H9 (cell line): ENCODE data around the gene BLTP3B. TPM values are rescaled to one million over a fixed set of nuclear protein-coding genes. Genes with fewer than 3 reads are reported as not detected.

Experiments used
- DNase-seq: peaks from one replicate; pipeline ENCODE4 v3.0.0-alpha.2; 2017
- H2AFZ ChIP-seq: one replicate; pipeline ENCODE4 v1.6.1; 2013; ENCODE audit warnings: mild to moderate bottlenecking, low read length, control low read depth, moderate library complexity
- H2AK5ac ChIP-seq: 2 replicates; pipeline ENCODE4 v1.6.1; 2013; ENCODE audit warnings: low read length, control low read depth, mixed read lengths; ENCODE audit not compliant: insufficient read length
- H2BK120ac ChIP-seq: one replicate; pipeline ENCODE4 v1.6.1; 2013; ENCODE audit warnings: low read depth, mild to moderate bottlenecking, low read length, control low read depth, inconsistent platforms; ENCODE audit not compliant: poor library complexity, severe bottlenecking
- H2BK12ac ChIP-seq: 2 replicates; pipeline ENCODE4 v1.6.1; 2013; ENCODE audit warnings: low read length, control low read depth, mixed read lengths, low read depth; ENCODE audit not compliant: insufficient read length
- H2BK15ac ChIP-seq: 2 replicates; pipeline ENCODE4 v1.6.1; 2013; ENCODE audit warnings: low read depth, low read length, control low read depth
- H2BK20ac ChIP-seq: one replicate; pipeline ENCODE4 v1.6.1; 2013; ENCODE audit warnings: low read depth, mild to moderate bottlenecking, low read length, control low read depth, inconsistent platforms; ENCODE audit not compliant: poor library complexity, severe bottlenecking
- H2BK5ac ChIP-seq: 2 replicates; pipeline ENCODE4 v1.6.1; 2013; ENCODE audit warnings: low read length, control low read depth, mixed read lengths; ENCODE audit not compliant: insufficient read length
- H3K14ac ChIP-seq: 2 replicates; pipeline ENCODE4 v1.6.1; 2013; ENCODE audit warnings: low read length, control low read depth; ENCODE audit not compliant: insufficient read depth
- H3K18ac ChIP-seq: 2 replicates; pipeline ENCODE4 v1.6.1; 2013; ENCODE audit warnings: low read depth, mild to moderate bottlenecking, mixed read lengths, low read length, control low read depth; ENCODE audit not compliant: insufficient read length
- H3K23ac ChIP-seq: 2 replicates; pipeline ENCODE4 v1.6.1; 2013; ENCODE audit warnings: low read length, control low read depth, mixed read lengths, low read depth; ENCODE audit not compliant: insufficient read length
- H3K23me2 ChIP-seq: 2 replicates; pipeline ENCODE4 v1.6.1; 2013; ENCODE audit warnings: low read depth, mild to moderate bottlenecking, mixed read lengths, low read length, control low read depth; ENCODE audit not compliant: insufficient read length, poor library complexity, severe bottlenecking
- H3K27ac ChIP-seq: 2 replicates; pipeline ENCODE4 v1.5.1; 2013; ENCODE audit warnings: low read length, control low read depth, mixed read lengths, low read depth; ENCODE audit not compliant: insufficient read length
- H3K27me3 ChIP-seq: 2 replicates; pipeline ENCODE4 v1.6.1; 2013; ENCODE audit warnings: low read length, control low read depth, inconsistent platforms; ENCODE audit not compliant: insufficient read depth
- H3K4ac ChIP-seq: 2 replicates; pipeline ENCODE4 v1.6.1; 2013; ENCODE audit warnings: low read depth, mild to moderate bottlenecking, control low read depth, inconsistent platforms, low read length, moderate library complexity
- H3K4me1 ChIP-seq: 2 replicates; pipeline ENCODE4 v1.6.1; 2013; ENCODE audit warnings: low read length, control low read depth, inconsistent platforms; ENCODE audit not compliant: insufficient read depth
- H3K4me2 ChIP-seq: 2 replicates; pipeline ENCODE4 v1.6.1; 2013; ENCODE audit warnings: low read length, control low read depth, mixed read lengths; ENCODE audit not compliant: insufficient read length, insufficient read depth
- H3K56ac ChIP-seq: 2 replicates; pipeline ENCODE4 v1.6.1; 2013; ENCODE audit warnings: low read depth, mild to moderate bottlenecking, mixed read lengths, low read length, control low read depth; ENCODE audit not compliant: insufficient read length
- H3K79me1 ChIP-seq: 2 replicates; pipeline ENCODE4 v1.6.1; 2013; ENCODE audit warnings: low read depth, mild to moderate bottlenecking, moderate library complexity, low read length, control low read depth, inconsistent platforms; ENCODE audit not compliant: insufficient read depth, poor library complexity, severe bottlenecking
- H3K79me2 ChIP-seq: 2 replicates; pipeline ENCODE4 v1.6.1; 2013; ENCODE audit warnings: low read length, control low read depth, inconsistent platforms; ENCODE audit not compliant: insufficient read depth
- H3K9ac ChIP-seq: 2 replicates; pipeline ENCODE4 v1.6.1; 2013; ENCODE audit warnings: low read length, control low read depth, mixed read lengths; ENCODE audit not compliant: insufficient read length; ENCODE audit errors: extremely low read depth
- H3K9me3 ChIP-seq: one replicate; pipeline ENCODE4 v1.6.1; 2013; ENCODE audit warnings: low read depth, low read length, inconsistent platforms; ENCODE audit not compliant: control insufficient read depth
- H3T11ph ChIP-seq: one replicate; pipeline ENCODE4 v1.6.1; 2013; ENCODE audit warnings: mild to moderate bottlenecking, low read length, control low read depth, inconsistent platforms
- H4K20me1 ChIP-seq: one replicate; pipeline ENCODE4 v1.6.1; 2013; ENCODE audit not compliant: control insufficient read depth, insufficient read length, insufficient read depth
- H4K5ac ChIP-seq: 2 replicates; pipeline ENCODE4 v1.6.1; 2013; ENCODE audit warnings: low read depth, mild to moderate bottlenecking, mixed read lengths, low read length, control low read depth; ENCODE audit not compliant: insufficient read length
- H4K8ac ChIP-seq: replicated peaks from 2 replicates; pipeline ENCODE4 v1.6.1; 2013; ENCODE audit warnings: low read length, control low read depth, mixed read lengths, low read depth; ENCODE audit not compliant: insufficient read length
- H4K91ac ChIP-seq: 2 replicates; pipeline ENCODE4 v1.6.1; 2013; ENCODE audit warnings: low read depth, mild to moderate bottlenecking, moderate library complexity, mixed read lengths, low read length, control low read depth; ENCODE audit not compliant: insufficient read length
- H3K27ac Mint-ChIP-seq, 3 experiments: 2 replicates in 2 of 3; 3 replicates in 1 of 3; pipeline ENCODE4 v1.8.0; 2020 to 2021; ENCODE audit warnings: mixed read lengths in 3 of 3, mild to moderate bottlenecking in 1 of 3, moderate library complexity in 1 of 3
- H3K27me3 Mint-ChIP-seq: 2 replicates; pipeline ENCODE4 v1.8.0; 2021; ENCODE audit warnings: low read depth, mild to moderate bottlenecking, moderate library complexity, mixed read lengths
- H3K36me3 Mint-ChIP-seq, 3 experiments: 2 replicates in 2 of 3; 3 replicates in 1 of 3; pipeline ENCODE4 v1.8.0; 2020 to 2021; ENCODE audit warnings: low read depth in 3 of 3, mixed read lengths in 3 of 3; ENCODE audit not compliant: insufficient read depth in 1 of 3
- H3K4me1 Mint-ChIP-seq, 2 experiments: 2 replicates each; pipeline ENCODE4 v1.8.0; 2020; ENCODE audit warnings: mixed read lengths in 2 of 2
- H3K4me3 Mint-ChIP-seq, 2 experiments: 2 replicates in 1 of 2; 3 replicates in 1 of 2; pipeline ENCODE4 v1.8.0; 2020 to 2021; ENCODE audit warnings: mild to moderate bottlenecking in 2 of 2, mixed read lengths in 2 of 2, moderate library complexity in 1 of 2
- H3K9me3 Mint-ChIP-seq, 2 experiments: 2 replicates in 1 of 2; 3 replicates in 1 of 2; pipeline ENCODE4 v1.8.0; 2020; ENCODE audit warnings: mild to moderate bottlenecking in 2 of 2, mixed read lengths in 2 of 2, moderate library complexity in 1 of 2
- CTCF ChIP-seq: fragments of 200-600 bp; sonication (generic); conservative IDR thresholded peaks from 3 replicates; pipeline ENCODE4 v1.8.0; 2021; ENCODE audit warnings: antibody characterized with exemption, mild to moderate bottlenecking
- WGBS: extraction: QIAGEN DNeasy Blood & Tissue Kit; methylation state at CpG from one replicate; pipeline ENCODE4 v1.1.7; 2013; ENCODE audit warnings: missing lambda C conversion rate, low lambda C conversion rate, mixed read lengths; ENCODE audit not compliant: insufficient read length; ENCODE audit errors: extremely low coverage; 5-methylcytosine and 5-hydroxymethylcytosine counted together
- total RNA-seq: library from RNA; stranded (reverse); gene quantifications from 2 replicates; pipeline ENCODE4 v1.2.1, GENCODE V29; 2021

BLTP3B gene
- total RNA-seq, 1 experiment from 2014 or later, result 20.7 TPM

- no peak for TF ChIP-seq CTCF
- Histone ChIP-seq H2AFZ (no peak overlapping the region), H3K27ac (no peak overlapping the region), H2BK15ac (no peak overlapping the region), H2BK12ac (no peak overlapping the region), H4K5ac (no peak overlapping the region), H3K4me1 (no peaks in the 10 kb centered on the region), H3K4me2 (no peak overlapping the region), H2AK5ac (no peak overlapping the region), H2BK120ac (no peak overlapping the region), H3T11ph (no peak overlapping the region), H3K18ac (no peak overlapping the region), H4K20me1 (no peaks in the 10 kb centered on the region), H2BK20ac (no peak overlapping the region), H4K91ac (no peak overlapping the region), H3K56ac (no peak overlapping the region), H3K23me2 (no peaks in the 10 kb centered on the region), H2BK5ac (no peak overlapping the region), H3K4ac (no peak overlapping the region), H3K27me3 (no peaks in the 10 kb centered on the region), H3K79me1 (no peaks in the 10 kb centered on the region), H3K14ac (no peak overlapping the region), H3K9ac (no peak overlapping the region), H3K9me3 (no peaks in the 10 kb centered on the region), H3K79me2 (no peaks in the 10 kb centered on the region; the same call in 1 of the 2 replicates), H4K8ac (no peak overlapping the region), H3K23ac (no peak overlapping the region)
- peaks cover 5 to 6% of the 10 kb centered on the region in 2 experiments for H3K4me1 Mint-ChIP-seq
- peaks cover 15 to 32% (median 17%) of the 10 kb centered on the region in 3 experiments for H3K36me3 Mint-ChIP-seq
- H3K27me3 Mint-ChIP-seq, result no peaks in the 10 kb centered on the region
- no peak overlapping the region for H3K4me3 Mint-ChIP-seq
- no peak overlapping the region for H3K27ac Mint-ChIP-seq
- H3K9me3 Mint-ChIP-seq, result no peaks in the 10 kb centered on the region
- no CpG with 5 or more reads among the region's 5 CpGs for WGBS
- DNase-seq, result no peak
Measured at GRCh38 chr12:100187068-100187467, 44.4 kb upstream of the BLTP3B start.
